GM13976 (cell line): ENCODE measurements around the gene TACO1.

Experiments
- DNase-seq: peaks from one replicate; pipeline ENCODE4 v3.0.0; 2012; ENCODE audit warnings: low spot score
- in situ Hi-C: fragments of 300-500 bp; cut with MboI; formaldehyde crosslinking; loops from one replicate; pipeline ENCODE4 v1.12.0; 2022; ENCODE audit warnings: low sequenced_read_pairs, mixed read lengths, inconsistent platforms; ENCODE audit not compliant: unreplicated experiment
- TF ChIP-seq, protein P1 (sequence below): IDR thresholded peaks from 2 replicates; pipeline ENCODE4 v1.5.1; 2012; ENCODE audit warnings: borderline replicate concordance, mild to moderate bottlenecking; ENCODE audit not compliant: insufficient read depth; ENCODE audit errors: extremely low read depth, missing control alignments, control extremely low read depth

TACO1 gene

DNA sequence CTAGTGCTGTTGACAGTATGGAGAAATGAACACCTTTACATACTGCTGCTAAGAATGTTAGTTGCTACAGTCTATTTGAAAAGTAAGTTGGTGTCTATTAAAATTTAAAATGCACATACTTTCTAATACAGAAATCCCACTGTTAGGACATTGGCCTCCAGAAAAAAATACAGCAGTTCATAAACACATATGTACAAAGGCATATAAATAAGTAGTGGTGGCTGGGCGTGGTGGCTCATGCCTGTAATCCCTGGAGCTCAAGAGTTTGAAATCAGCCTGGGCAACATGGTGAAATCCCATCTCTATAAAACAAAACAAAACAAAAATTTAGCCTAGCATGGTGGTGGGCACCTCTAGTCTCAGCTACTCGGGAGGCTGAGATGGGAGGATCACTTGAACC, 37.4 kb upstream of the TACO1 start:
- in situ Hi-C loops, result no loop called here
- TF ChIP-seq, protein P1, sequence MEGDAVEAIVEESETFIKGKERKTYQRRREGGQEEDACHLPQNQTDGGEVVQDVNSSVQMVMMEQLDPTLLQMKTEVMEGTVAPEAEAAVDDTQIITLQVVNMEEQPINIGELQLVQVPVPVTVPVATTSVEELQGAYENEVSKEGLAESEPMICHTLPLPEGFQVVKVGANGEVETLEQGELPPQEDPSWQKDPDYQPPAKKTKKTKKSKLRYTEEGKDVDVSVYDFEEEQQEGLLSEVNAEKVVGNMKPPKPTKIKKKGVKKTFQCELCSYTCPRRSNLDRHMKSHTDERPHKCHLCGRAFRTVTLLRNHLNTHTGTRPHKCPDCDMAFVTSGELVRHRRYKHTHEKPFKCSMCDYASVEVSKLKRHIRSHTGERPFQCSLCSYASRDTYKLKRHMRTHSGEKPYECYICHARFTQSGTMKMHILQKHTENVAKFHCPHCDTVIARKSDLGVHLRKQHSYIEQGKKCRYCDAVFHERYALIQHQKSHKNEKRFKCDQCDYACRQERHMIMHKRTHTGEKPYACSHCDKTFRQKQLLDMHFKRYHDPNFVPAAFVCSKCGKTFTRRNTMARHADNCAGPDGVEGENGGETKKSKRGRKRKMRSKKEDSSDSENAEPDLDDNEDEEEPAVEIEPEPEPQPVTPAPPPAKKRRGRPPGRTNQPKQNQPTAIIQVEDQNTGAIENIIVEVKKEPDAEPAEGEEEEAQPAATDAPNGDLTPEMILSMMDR, result no peak
- DNase-seq, result no peak

DNA sequence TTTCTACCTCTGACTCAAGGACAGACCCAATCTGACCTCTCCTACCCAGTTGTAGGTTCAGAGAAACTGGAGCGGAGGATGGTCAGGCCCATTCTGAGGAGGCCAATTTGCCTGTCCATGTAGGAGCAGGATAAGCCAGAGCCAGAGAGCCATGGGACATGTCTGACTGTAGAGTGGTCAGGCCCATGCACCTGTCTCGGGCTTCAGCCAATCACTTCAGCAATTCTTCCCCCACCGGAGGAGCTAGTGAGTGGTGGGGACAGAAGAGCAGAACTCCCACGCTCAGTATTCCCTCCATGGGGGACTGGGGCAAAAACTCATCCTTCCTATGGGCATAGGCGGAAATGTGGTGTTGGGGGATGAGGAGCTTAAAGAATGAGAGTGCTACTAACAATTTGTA, 36.1 kb upstream of the TACO1 start:
- in situ Hi-C loops, result no loop called here
- TF ChIP-seq, protein P1, result no peak
- no peak for DNase-seq

DNA sequence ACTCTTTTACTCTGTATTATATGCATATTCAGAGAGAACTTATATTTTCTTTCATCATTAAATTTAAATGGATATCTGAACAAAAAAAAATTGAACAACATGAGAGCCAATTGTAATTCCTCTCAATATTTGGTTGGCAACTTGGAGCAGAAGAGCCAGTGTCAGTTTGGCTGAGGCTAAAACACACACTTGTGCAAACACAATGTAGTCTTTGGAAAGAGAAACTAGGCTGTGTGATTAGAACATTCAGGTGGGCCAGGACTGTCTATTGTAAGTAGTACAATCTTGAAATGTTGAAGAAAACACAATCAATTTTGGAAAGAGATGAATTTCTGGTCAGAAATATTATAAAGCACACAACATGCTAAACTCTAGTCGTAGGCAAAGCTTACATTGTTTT, 33.5 kb upstream of the TACO1 start:
- DNase-seq, result no peak
- in situ Hi-C loops, result no loop called here
- TF ChIP-seq, protein P1, result no peak

DNA sequence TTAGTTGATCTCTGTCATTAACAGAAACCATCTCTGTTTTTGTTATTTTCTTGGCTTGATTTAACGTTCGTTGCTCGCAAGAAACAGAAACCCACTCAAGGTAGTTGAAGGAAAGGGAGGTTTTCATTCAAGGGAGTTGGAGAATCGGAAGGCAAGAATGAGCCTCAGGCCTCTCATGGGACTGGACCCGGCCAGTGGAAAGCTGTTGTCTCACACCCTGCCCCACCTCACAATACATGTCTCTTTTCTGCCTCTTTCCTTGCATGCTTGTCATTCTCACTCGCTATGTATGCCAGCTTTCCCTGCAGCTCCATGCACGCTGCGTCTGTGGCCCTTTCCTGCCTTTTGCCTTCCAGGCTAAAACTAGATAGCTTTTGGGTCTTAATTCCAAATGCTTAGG, 32.1 kb upstream of the TACO1 start:
- DNase-seq, result no peak
- TF ChIP-seq, protein P1, result no peak
- in situ Hi-C loops, result no loop called here

DNA sequence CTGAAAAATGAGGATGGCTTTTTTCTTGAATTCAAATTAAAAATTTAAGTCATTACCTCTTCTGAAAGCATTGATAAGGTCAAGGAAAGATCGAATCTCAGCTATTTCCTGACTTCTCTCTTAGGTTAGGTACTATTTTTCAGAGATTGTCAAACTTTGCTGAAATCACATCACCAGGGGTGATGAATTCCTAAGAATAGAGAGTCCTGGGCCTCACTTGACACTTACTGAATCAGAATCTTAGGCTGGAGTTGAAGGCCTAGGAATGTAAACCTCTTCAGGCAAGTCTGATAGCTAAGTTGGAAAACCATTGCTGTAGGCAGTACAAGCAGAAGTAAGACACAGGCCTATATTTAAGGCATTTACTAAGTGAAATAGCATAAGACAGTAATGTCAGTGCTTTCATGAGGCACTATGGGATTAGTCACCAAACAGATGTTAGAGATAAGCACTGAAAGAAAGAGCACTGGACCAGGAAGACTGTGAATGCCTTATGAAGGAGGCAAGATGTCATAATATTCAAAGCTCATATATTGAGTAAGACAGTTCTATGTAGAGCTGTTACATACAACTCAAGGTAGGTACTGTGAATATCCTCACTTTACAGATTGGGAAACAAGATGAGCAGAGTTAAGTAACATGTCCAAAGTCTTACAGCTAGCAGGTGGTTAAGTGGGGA, 28.9 kb upstream of the TACO1 start:
- in situ Hi-C loops, result no loop called here
- no peak for DNase-seq

DNA sequence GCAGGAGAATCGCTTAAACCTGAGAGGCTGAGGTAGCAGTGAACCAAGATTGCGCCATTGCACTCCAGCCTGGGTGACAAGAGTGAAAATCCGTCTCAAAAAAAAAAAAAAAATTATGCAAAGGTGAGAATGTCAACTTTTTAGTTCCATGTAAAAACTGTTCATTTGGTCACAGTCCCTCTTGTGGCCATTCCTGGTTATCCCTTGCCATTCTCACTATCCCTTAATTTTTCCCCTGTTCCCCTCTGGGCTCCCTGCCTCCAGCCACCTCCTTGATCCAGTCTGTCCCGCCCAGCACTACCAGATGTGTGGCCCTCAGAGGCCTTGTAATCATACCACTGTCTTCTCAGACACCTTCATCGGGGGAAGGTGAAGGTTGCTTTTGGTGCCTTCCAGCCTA, 27.1 kb upstream of the TACO1 start:
- TF ChIP-seq, protein P1, result no peak
- no peak for DNase-seq
- in situ Hi-C loops, result no loop called here

More for the DNA sequence above, 28.9 kb upstream of the TACO1 start:
- TF ChIP-seq, protein P1, result no peak
